GM21825 (cell line): ENCODE measurements around the gene ZNF827.

Experiments used
- ATAC-seq: cut with Tn5 transposase; IDR thresholded peaks from one replicate; pipeline ENCODE4 v1.9.1; 2021; ENCODE audit warnings: mild to moderate bottlenecking, moderate library complexity; ENCODE audit not compliant: unreplicated experiment

The ZNF827 gene

GRCh38 chr4:145808848-145809512 is 129.6 kb downstream of the ZNF827 start:
- ATAC-seq = peak; percentile 23

DNA sequence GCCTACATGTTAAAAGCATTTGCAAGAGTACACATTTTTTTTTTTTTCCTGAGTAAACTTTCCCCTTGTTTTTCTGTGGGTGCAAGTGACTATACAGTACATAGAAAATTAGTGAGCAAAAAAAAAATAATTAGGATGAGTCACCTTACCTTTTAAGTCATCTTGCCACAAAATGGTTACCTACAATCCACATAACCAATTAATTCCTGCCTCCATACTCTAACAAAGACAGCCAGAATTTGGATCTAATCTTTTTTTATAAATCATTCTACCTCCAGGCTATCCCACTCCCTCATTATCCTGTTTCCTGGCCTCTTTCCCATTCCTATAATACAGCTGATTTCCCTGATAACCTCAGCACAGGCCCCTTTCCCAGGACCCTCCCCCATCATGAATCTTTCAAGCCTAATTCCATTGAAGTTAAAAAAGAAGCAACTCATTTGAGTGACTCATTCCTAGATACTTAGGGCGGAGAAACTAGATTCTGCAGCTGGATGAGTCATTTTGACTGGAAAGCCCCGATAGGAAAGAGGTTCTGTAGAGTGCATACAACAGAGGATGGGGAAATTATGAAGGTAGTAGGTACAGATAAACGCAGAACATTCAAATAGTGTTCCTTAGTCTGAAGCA is 130.5 kb downstream of the ZNF827 start:
- peak; percentile 80 for ATAC-seq

GRCh38 chr4:145805490-145805889 is 133.1 kb downstream of the ZNF827 start:
- ATAC-seq = no peak

GRCh38 chr4:145804116-145804515 is 134.5 kb downstream of the ZNF827 start:
- no peak for ATAC-seq

GRCh38 chr4:145799223-145799622 is 139.4 kb downstream of the ZNF827 start:
- no peak for ATAC-seq

DNA sequence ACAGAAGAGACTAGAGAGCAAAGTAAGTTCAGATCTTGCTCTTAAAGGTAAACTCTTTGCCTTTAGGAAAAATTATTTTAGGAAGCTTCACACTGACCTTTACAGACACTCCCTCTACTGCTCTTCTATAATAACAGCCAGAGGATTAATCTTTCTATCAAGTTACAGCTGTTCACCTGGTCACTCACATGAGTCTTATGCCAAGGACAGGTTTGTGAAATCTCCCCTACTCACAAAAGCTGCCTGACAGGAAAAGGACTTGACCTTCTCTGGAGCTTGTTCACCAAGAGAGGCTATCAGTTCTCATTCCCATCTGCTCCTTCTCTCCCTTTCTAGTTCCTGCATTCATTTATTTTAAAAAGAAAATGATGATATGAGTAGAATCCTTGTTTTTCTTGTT is 141.3 kb downstream of the ZNF827 start:
- no peak for ATAC-seq

- ATAC-seq = no peak
Measured at GRCh38 chr4:145796346-145796745, 142.3 kb downstream of the ZNF827 start.

- no peak for ATAC-seq
Measured at GRCh38 chr4:145795521-145795920, 143.1 kb downstream of the ZNF827 start.

GRCh38 chr4:145792429-145792828 is 146.2 kb downstream of the ZNF827 start:
- no peak for ATAC-seq

DNA sequence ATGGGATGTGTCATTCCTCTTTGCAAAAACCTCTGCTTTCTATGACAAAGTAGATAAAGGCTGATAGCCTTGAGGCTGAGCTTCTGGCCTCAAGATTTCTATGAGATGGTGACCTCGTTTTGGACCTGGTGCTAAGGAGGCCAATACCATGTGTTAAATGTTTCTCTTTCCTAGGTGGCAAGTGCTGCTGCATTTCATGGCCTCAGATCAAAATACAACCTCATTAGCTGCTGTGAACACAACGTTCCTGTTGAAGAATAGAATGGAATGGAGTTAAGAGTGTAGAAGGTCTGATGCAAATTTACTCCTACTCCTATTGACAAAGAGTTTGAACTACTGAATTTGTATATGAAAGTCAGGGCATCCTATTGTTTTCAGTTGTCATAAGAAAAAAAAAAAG is 146.6 kb downstream of the ZNF827 start:
- ATAC-seq = no peak

DNA sequence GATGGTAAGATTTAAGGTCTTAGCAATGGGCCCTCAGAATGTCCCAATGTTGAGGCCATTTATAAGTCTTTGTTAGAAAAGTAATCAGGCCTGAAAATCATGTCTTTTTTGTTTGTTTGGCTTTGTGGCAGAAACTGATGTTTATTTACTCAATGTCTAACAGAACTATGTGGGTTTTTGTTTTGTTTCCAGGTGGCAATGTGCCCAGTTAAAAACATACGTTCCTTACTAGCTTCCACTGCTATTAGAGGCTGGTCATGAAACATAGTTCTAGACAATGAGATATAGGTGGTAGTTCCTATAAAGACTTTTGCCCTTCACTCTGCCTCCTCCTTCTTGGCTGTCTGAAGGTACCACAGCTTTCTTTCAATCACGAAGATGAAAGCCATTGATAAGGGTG is 149.9 kb downstream of the ZNF827 start:
- no peak for ATAC-seq

DNA sequence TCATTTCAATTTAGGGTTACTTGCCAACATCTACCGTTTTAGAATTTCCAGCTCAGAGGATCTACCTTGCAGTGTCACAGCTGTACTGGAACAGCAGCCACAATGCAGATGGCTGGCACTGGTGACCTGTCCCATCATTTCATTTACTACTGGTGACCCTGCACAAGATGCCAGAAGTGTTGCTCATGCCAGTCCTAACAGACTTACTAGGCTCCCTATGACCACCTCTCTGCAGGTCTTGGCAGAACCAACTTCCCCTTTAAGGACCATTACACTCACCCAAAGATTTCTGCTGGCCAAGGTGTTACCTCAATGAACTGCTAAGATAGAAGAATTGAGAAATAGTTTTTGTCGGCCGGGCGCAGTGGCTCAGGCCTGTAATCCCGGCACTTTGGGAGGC is 151.8 kb downstream of the ZNF827 start:
- ATAC-seq = no peak

DNA sequence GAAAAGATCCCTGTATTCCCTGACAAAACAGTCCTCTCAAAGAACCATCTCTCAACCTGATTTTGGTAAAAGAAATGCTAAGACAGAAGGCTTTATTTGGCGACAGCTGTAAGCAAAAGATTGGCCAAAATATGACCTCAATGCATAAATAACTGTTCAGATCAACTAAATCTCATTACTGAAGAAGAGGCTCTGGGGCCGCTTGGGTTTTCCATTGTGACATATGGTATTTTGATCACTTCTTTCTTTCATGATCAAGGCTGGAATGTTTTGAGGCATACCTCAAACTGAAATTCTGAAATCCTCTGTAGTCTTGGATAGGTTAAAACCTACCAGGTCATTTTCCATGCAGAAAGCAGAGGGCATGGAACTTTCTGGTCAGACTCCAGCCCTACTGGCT is 152.4 kb downstream of the ZNF827 start:
- ATAC-seq = no peak

GRCh38 chr4:145785391-145786008 is 153.1 kb downstream of the ZNF827 start:
- ATAC-seq = no peak

DNA sequence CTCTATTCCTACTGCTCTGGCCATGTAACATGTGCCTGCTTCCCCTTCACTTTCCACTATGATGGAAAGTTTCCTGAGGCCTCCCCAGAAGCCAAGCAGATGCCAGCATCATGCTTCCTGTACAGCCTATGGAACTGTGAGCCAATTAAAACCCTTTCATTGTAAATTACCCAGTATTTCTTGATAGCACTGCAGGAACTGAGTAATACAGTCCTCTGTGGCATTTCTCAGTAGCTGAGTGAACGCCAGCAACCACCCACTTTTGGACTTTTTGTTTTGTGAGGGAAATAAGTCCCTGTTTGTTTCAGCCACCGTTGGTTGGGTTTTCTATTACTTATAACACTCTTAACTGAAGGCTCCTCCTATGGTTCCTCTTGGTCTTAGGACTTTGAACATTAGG is 154.6 kb downstream of the ZNF827 start:
- no peak for ATAC-seq

GRCh38 chr4:145782756-145783155 is 155.9 kb downstream of the ZNF827 start:
- ATAC-seq = no peak

DNA sequence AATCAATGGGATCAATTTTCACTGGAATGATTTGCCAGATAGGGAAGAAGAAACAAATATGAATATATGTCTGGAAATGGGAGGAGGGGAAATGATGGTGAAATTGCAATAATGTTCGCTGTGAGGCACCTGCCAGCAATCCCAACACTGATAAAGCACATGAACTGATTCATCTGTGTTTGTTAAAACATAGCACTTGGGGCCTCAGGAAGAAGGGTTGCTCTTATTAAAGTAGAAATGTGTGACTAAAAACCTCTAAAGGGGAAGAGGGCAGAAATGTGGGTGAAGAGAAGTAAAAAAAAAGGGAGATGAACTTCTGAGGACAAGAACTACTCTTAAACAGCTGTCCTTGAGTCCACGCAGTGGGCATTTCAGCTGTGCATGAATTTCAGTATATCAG is 157.3 kb downstream of the ZNF827 start:
- no peak for ATAC-seq

DNA sequence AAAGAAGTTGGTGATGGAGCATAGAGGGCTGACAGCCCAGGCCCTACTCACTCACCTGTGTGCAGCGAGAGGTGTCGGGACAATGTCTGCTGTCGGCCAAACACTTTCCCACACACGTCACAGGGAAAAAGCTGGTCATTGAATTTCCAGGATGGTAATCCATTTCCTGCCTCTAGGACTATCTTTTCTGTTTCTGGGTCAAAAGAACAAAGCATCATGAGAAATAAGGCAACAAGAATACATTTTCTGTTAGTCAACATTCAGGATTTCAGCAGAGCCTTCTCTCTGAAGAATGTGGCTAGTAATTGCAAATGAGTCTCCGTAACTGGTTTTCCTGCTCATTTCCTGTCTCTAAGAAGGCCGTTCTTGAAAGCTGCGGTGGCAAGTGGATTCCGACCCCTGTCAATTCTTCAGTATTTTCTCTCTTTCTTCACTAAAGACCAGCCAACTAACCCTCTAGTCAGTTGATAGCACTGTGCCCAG is 159.3 kb downstream of the ZNF827 start:
- ATAC-seq = no peak

GRCh38 chr4:145776208-145776607 is 162.4 kb downstream of the ZNF827 start:
- no peak for ATAC-seq

DNA sequence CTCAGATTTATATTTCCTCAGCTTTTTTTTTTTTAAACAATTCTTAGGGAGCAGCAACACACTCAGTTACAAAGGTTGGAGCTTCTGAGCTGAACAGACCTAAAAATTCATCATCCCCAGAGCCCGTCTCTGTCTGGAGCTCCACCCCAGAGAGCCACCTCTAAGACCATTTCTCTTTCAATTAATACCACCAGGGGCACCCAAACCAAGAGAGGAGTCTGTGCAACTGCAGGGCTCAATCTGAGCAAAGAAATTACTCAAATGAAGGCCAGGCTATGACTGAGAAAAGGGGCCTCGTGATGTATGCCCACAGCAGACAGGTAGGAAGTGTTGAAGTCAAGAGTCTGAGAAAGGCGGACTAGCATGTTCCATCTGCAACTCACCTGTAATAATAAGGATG is 163.2 kb downstream of the ZNF827 start:
- no peak for ATAC-seq

- no peak for ATAC-seq
Measured at GRCh38 chr4:145774473-145774872, 164.2 kb downstream of the ZNF827 start.

DNA sequence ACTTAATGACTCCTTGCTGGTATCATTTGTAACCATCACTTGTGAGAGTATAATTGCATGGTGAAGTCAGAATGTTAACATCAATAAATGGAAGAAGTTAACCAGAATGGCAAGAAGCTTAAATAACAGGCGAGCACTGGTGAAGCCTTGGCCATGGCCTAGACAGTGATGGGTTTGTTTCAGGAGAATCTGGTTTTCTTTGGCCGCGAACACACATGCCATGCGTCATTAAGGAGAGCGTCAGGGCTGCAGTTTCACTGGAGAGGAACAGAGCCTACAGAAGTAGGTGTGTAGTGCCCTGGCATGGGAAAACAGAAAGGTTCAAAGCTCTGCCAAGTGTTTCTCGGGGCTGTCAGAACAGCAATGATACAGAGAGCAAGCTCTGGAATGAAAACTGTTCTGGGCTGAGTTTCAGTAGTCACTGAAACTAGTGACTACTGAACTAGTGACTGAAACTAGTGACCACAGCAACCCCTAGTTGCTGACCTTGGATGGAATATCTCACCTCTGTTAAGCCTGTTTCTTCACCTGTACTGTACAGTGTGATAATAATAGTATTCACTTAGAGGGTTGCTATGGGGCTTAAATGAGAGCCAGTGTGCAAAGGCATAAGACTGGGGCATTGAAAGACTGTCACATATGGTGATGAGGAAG is 164.9 kb downstream of the ZNF827 start:
- ATAC-seq = peak; percentile 87
